Body of pancreas (tissue), 4 donors: ENCODE results near the gene GNRH2.

ENCODE experiments used
- CTCF ChIP-seq, 7 experiments: fragments of 450-650 bp in 4 of 7; fragments of 200-600 bp in 3 of 7; sonication (generic) in 3 of 7; IDR thresholded peaks; one replicate each; pipeline ENCODE4 v1.5.1; 2016 to 2019; ENCODE audit warnings: antibody characterized with exemption in 7 of 7
- POLR2A ChIP-seq, 3 donors: fragments of 450-650 bp; IDR thresholded peaks; one replicate each; pipeline ENCODE4 v1.6.1; 2016; ENCODE audit warnings: antibody characterized with exemption in 3 of 3, mild to moderate bottlenecking in 2 of 3

DNA sequence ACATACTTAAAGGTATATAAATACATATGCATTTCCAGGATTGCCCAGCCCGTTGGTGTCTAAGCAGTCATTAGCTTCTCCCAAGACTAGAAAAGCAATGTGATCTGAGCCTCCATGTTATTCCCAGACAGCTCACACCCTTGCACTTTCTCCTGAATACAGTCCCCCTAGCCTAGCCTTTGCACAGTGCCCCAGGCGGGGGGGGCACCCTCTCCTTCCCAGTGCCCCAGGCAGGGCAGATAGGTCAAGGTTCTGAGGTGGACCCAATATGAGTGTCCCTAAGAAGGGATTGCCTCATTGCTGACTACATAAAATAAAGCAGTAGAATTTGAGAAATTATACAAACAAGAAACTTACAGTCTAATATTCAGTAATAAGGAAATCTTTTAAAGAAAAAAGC, 15.4 kb upstream of the GNRH2 start:
- TF ChIP-seq CTCF (IDR thresholded peaks at IDR 0.05), result no peak
- TF ChIP-seq POLR2A (IDR thresholded peaks at IDR 0.05), result no peak
